Prostate gland (tissue), 2 donors: Measurements from ENCODE around the gene ITPRID2. TPM values are rescaled to one million over a fixed set of nuclear protein-coding genes. Genes with fewer than 3 reads are reported as not detected.
"Not testable (repeated sequence)": the region's sequence is repeated elsewhere in the genome, so short reads cannot be mapped to it uniquely, and the experiment has no call there.

ENCODE experiments used
- DNase-seq: peaks from one replicate; pipeline ENCODE4 v3.0.0-alpha.2; 2019; ENCODE audit warnings: low spot score
- H3K27ac ChIP-seq, 2 donors: fragments of 200-600 bp; sonication (generic); 2 replicates each; pipeline ENCODE4 v1.5.1; 2017 to 2019
- H3K27me3 ChIP-seq: fragments of 200-600 bp; sonication (generic); replicated peaks from 2 replicates; pipeline ENCODE4 v1.5.1; 2019; ENCODE audit not compliant: insufficient read depth
- H3K36me3 ChIP-seq, 2 donors: fragments of 200-600 bp; sonication (generic); 1 replicate in 1 of 2; 2 replicates in 1 of 2; pipeline versions ENCODE4 v1.5.1 to v1.8.1; 2017 to 2019
- H3K4me1 ChIP-seq: fragments of 200-600 bp; sonication (generic); replicated peaks from 2 replicates; pipeline ENCODE4 v1.5.1; 2019
- H3K4me3 ChIP-seq, 2 donors: fragments of 200-600 bp; sonication (generic); 2 replicates each; pipeline ENCODE4 v1.5.1; 2017 to 2019
- H3K9me3 ChIP-seq: fragments of 200-600 bp; sonication (generic); 2 replicates; pipeline ENCODE4 v1.5.1; 2017
- POLR2A ChIP-seq: fragments of 450-650 bp; IDR thresholded peaks from one replicate; pipeline ENCODE4 v1.6.1; 2016; ENCODE audit warnings: antibody characterized with exemption, mild to moderate bottlenecking
- POLR2AphosphoS5 ChIP-seq: sonication (generic); formaldehyde crosslinking; IDR thresholded peaks from one replicate; pipeline ENCODE4 v1.6.1; 2017; ENCODE audit warnings: antibody characterized with exemption
- WGBS: methylation state at CpG from one replicate; pipeline ENCODE4 v1.1.5; 2018; 5-methylcytosine and 5-hydroxymethylcytosine counted together
- intact Hi-C: fragments of 100-400 bp; cut with DNase I; formaldehyde crosslinking; loops from one replicate; pipeline ENCODE4 v1.14.2; 2022
- total RNA-seq, 2 donors: library from RNA; depleted of rRNA; stranded (reverse); fragments of >200 nt; gene quantifications; one replicate each; pipeline ENCODE4 v1.1.0, GENCODE V29; 2016
- TF ChIP-seq, protein P1 (sequence below), 4 experiments: fragments of 200-600 bp in 2 of 4; fragments of 450-650 bp in 2 of 4; sonication (generic) in 2 of 4; IDR thresholded peaks; 1 replicate in 3 of 4; 2 replicates in 1 of 4; pipeline ENCODE4 v1.5.1; 2016 to 2019; ENCODE audit warnings: antibody characterized with exemption in 4 of 4, mild to moderate bottlenecking in 2 of 4, moderate library complexity in 2 of 4

Gene ITPRID2
- total RNA-seq, 2 donors from 2014 or later = 78.9 to 159 TPM

- Histone ChIP-seq H3K4me1 (no peaks in the 10 kb centered on the region), H3K4me3 (no peak overlapping the region), H3K9me3 (no peaks in the 10 kb centered on the region), H3K36me3 (no peaks in the 10 kb centered on the region), H3K27ac (no peak overlapping the region), H3K27me3 (no peaks in the 10 kb centered on the region)
- 31% methylated on average over 1 of the region's 1 CpG for WGBS
- no peak for DNase-seq
- intact Hi-C loops = loop anchor here (10.0 kb wide), 1 partner anchor 210 kb away; no protein-coding TSS in a partner anchor
- no peak for TF ChIP-seq POLR2A
- TF ChIP-seq, protein P1, sequence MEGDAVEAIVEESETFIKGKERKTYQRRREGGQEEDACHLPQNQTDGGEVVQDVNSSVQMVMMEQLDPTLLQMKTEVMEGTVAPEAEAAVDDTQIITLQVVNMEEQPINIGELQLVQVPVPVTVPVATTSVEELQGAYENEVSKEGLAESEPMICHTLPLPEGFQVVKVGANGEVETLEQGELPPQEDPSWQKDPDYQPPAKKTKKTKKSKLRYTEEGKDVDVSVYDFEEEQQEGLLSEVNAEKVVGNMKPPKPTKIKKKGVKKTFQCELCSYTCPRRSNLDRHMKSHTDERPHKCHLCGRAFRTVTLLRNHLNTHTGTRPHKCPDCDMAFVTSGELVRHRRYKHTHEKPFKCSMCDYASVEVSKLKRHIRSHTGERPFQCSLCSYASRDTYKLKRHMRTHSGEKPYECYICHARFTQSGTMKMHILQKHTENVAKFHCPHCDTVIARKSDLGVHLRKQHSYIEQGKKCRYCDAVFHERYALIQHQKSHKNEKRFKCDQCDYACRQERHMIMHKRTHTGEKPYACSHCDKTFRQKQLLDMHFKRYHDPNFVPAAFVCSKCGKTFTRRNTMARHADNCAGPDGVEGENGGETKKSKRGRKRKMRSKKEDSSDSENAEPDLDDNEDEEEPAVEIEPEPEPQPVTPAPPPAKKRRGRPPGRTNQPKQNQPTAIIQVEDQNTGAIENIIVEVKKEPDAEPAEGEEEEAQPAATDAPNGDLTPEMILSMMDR (IDR thresholded peaks at IDR 0.05) = no peak
- TF ChIP-seq POLR2AphosphoS5 = no peak
Measured at GRCh38 chr2:181955010-181955409, 63.5 kb downstream of the ITPRID2 start.

DNA sequence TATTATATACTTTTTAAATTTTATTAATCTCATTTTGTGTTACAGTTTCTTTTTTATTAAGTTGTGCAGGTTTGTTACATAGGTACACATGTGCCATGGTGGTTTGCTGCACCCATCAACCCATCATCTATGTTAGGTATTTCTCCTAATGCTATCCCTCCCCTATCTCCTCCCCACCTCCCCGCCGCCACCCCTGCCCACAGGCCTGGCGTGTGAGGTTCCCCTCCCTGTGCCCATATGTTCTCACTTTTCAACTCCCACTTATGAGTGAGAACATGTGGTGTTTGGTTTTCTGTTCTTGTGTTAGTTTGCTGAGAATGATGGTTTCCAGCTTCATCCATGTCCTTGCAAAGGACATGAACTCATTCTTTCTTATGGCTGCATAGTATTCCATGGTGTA lies 64.3 kb downstream of the ITPRID2 start:
- H3K36me3 ChIP-seq, H3K9me3 ChIP-seq, H3K4me3 ChIP-seq, H3K4me1 ChIP-seq, DNase-seq, H3K27me3 ChIP-seq, H3K27ac ChIP-seq: not testable (repeated sequence)
- WGBS = 92% methylated on average over 3 of the region's 3 CpGs
- intact Hi-C loops = loop anchor here (10.0 kb wide), 1 partner anchor 211 kb away; no protein-coding TSS in a partner anchor

- no peaks in the 10 kb centered on the region for H3K27me3 ChIP-seq
- no peak overlapping the region for H3K4me3 ChIP-seq
- intact Hi-C loops = loop anchor here (10.0 kb wide), 1 partner anchor 213 kb away; no protein-coding TSS in a partner anchor
- TF ChIP-seq, protein P1 (IDR thresholded peaks at IDR 0.05) = no peak
- TF ChIP-seq POLR2AphosphoS5 (no peak), POLR2A (no peak)
- H3K9me3 ChIP-seq = no peaks in the 10 kb centered on the region
- H3K4me1 ChIP-seq = no peaks in the 10 kb centered on the region
- no peak overlapping the region for H3K27ac ChIP-seq
- DNase-seq = no peak
- 87% methylated on average over 4 of the region's 4 CpGs for WGBS
- H3K36me3 ChIP-seq = no peaks in the 10 kb centered on the region
Measured at GRCh38 chr2:181957668-181958067, 66.1 kb downstream of the ITPRID2 start.

DNA sequence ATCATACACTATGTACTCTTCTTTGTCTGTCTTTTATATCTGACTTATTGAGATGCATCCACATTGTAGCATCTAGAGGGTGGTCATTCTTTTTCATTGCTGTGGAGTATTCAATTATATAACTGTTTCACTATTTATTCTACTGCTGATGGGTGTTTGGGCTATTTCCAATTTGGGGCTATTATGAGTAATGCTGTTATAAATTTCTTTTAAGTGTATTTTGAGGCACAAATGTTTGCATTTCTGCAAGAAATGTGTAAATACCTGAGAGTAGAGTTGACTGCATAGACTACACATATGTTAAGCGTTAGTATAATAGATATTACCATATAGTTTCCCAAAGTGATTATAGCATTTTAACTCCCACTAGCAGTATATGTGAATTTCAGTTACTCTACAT lies 67.2 kb downstream of the ITPRID2 start:
- Histone ChIP-seq H3K4me1 (no peaks in the 10 kb centered on the region), H3K9me3 (no peaks in the 10 kb centered on the region), H3K4me3 (no peak overlapping the region), H3K27me3 (no peaks in the 10 kb centered on the region), H3K36me3 (no peaks in the 10 kb centered on the region), H3K27ac (no peak overlapping the region)
- intact Hi-C loops = loop anchor here (10.0 kb wide), 1 partner anchor 214 kb away; no protein-coding TSS in a partner anchor
- DNase-seq = no peak
- WGBS = 95% methylated on average over 1 of the region's 1 CpG
- TF ChIP-seq POLR2AphosphoS5 = no peak
- no peak for TF ChIP-seq POLR2A
- TF ChIP-seq, protein P1 (IDR thresholded peaks at IDR 0.05) = no peak

DNA sequence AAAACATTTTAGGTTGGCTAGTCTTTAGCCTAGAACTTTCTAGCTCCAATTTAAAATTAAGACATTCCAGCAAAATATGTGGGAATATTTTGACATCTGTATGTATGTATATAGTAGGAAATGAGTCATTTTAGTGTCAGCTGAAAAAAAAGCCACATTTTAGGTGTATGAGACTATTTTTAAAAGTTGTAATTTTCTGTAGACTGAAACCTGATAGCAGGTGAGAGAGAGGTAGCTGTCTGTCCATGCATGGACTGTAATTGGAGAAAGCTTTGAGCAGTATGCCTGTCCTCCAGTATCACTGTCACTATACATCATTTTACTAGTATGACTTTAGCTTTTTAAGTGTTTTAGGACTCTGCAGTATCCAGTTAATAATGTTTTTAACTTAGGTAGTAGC lies 68.0 kb downstream of the ITPRID2 start:
- no peak for TF ChIP-seq POLR2AphosphoS5
- intact Hi-C loops = loop anchor here (10.0 kb wide), 1 partner anchor 215 kb away; no protein-coding TSS in a partner anchor
- H3K27ac ChIP-seq = no peak overlapping the region
- no peaks in the 10 kb centered on the region for H3K9me3 ChIP-seq
- H3K4me1 ChIP-seq = no peaks in the 10 kb centered on the region
- H3K36me3 ChIP-seq = no peaks in the 10 kb centered on the region
- no peak overlapping the region for H3K4me3 ChIP-seq
- H3K27me3 ChIP-seq = no peaks in the 10 kb centered on the region
- no peak for DNase-seq

DNA sequence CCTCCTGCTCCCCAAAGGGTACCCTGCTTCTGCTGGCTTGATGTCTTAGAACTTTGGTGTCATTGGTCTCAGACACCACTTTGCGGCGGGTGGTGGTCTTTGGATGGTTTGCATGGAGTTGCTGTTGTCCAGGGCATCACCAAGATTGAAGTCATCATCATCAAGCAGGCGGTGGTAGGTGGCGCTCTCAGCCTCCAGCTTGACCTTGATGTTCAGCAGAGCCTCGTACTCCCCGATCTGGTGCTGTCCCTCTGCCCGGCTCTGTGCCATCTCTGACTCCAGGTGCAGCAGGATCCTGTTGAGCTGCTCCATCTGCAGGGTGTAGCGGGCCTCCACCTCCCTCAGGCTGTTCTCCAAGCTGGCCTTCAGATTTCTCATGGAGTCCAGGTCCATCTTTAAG lies 69.6 kb downstream of the ITPRID2 start:
- WGBS = over 99% methylated on average over 8 of the region's 8 CpGs
- H3K36me3 ChIP-seq, H3K9me3 ChIP-seq, H3K27ac ChIP-seq, DNase-seq, intact Hi-C loops, H3K4me3 ChIP-seq, H3K4me1 ChIP-seq, H3K27me3 ChIP-seq: not testable (repeated sequence)
